BE2C (cell line): ENCODE data around the gene GSTA2.
A peak's percentile ranks its signal among the peaks of the same experiment; 100 is the strongest.

Experiments
- DNase-seq: peaks from one replicate; pipeline ENCODE4 v3.0.0-alpha.2; 2020
- H3K27me3 ChIP-seq: fragments of 250-450 bp; sonication (Bioruptor Pico); 2 replicates; pipeline ENCODE4 v1.5.1; 2020; ENCODE audit warnings: mild to moderate bottlenecking
- H3K36me3 ChIP-seq: fragments of 250-450 bp; sonication (Bioruptor Pico); 2 replicates; pipeline ENCODE4 v1.5.1; 2020; ENCODE audit warnings: mild to moderate bottlenecking
- H3K4me1 ChIP-seq: fragments of 250-450 bp; sonication (Bioruptor Pico); 2 replicates; pipeline ENCODE4 v1.5.1; 2020
- H3K4me3 ChIP-seq: 2 replicates; pipeline ENCODE4 v1.5.1; 2011; ENCODE audit warnings: low read depth, low read length
- H3K9me3 ChIP-seq: fragments of 250-450 bp; sonication (Bioruptor Pico); 2 replicates; pipeline ENCODE4 v1.5.1; 2020
- CTCF ChIP-seq: IDR thresholded peaks from 2 replicates; pipeline ENCODE4 v1.5.1; 2012; ENCODE audit warnings: mild to moderate bottlenecking, low read depth, low read length

The GSTA2 gene

GRCh38 chr6:52726193-52726542 is 37.1 kb downstream of the GSTA2 start:
- no peaks in the 10 kb centered on the region for H3K4me1 ChIP-seq
- H3K4me3 ChIP-seq, result no peak overlapping the region
- H3K27me3 ChIP-seq, result no peaks in the 10 kb centered on the region
- no peaks in the 10 kb centered on the region for H3K36me3 ChIP-seq
- no peak for TF ChIP-seq CTCF
- no peak for DNase-seq
- H3K9me3 ChIP-seq, result no peaks in the 10 kb centered on the region

GRCh38 chr6:52725535-52726192 is 37.6 kb downstream of the GSTA2 start:
- DNase-seq, result no peak
- Histone ChIP-seq H3K4me3 (no peak overlapping the region), H3K36me3 (no peaks in the 10 kb centered on the region), H3K4me1 (no peaks in the 10 kb centered on the region), H3K27me3 (no peaks in the 10 kb centered on the region), H3K9me3 (no peaks in the 10 kb centered on the region)
- no peak for TF ChIP-seq CTCF

- DNase-seq, result no peak
- Histone ChIP-seq H3K27me3 (no peaks in the 10 kb centered on the region), H3K4me3 (no peak overlapping the region), H3K4me1 (no peaks in the 10 kb centered on the region), H3K36me3 (no peaks in the 10 kb centered on the region), H3K9me3 (no peaks in the 10 kb centered on the region)
- no peak for TF ChIP-seq CTCF
These were observed 38.1 kb downstream of the GSTA2 start for GRCh38 chr6:52725143-52725534.

GRCh38 chr6:52724406-52725121 is 38.7 kb downstream of the GSTA2 start:
- Histone ChIP-seq H3K36me3 (no peaks in the 10 kb centered on the region), H3K27me3 (no peaks in the 10 kb centered on the region), H3K4me3 (no peak overlapping the region), H3K4me1 (no peaks in the 10 kb centered on the region), H3K9me3 (no peaks in the 10 kb centered on the region)
- peak; percentile 95 for TF ChIP-seq CTCF
- DNase-seq, result peak; percentile 75

GRCh38 chr6:52724042-52724405 is 39.3 kb downstream of the GSTA2 start:
- no peak for DNase-seq
- Histone ChIP-seq H3K4me1 (no peaks in the 10 kb centered on the region), H3K4me3 (no peak overlapping the region), H3K27me3 (no peaks in the 10 kb centered on the region), H3K36me3 (no peaks in the 10 kb centered on the region), H3K9me3 (no peaks in the 10 kb centered on the region)
- no peak for TF ChIP-seq CTCF

GRCh38 chr6:52720321-52720720 is 43.0 kb downstream of the GSTA2 start:
- Histone ChIP-seq H3K27me3 (no peaks in the 10 kb centered on the region), H3K36me3 (no peaks in the 10 kb centered on the region), H3K4me3 (no peak overlapping the region), H3K9me3 (no peaks in the 10 kb centered on the region), H3K4me1 (no peaks in the 10 kb centered on the region)
- no peak for TF ChIP-seq CTCF
- DNase-seq, result no peak
